GM12872 (cell line): Measurements from ENCODE around the gene GNAZ.

Experiments
- TF ChIP-seq, protein P1 (sequence below): IDR thresholded peaks from 3 replicates; pipeline ENCODE4 v1.5.1; 2011; ENCODE audit warnings: low read depth, mild to moderate bottlenecking, low read length, moderate library complexity; ENCODE audit not compliant: insufficient read depth

Gene GNAZ

DNA sequence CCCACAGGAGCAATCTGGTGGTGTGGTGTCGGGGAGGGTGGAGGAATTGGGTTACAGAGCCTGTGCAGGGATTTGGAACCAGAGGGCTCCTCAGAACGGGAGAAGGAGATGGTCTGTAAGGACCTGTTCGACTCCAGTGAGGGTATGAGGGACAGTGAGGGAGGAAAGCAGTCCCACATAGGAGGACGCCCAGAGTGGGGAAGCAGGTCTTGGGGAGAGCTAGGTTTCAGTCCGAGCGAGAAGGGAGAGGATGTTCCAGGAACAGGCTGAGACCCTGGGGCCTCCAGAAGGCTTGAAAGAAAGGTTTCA is 32.0 kb upstream of the GNAZ start:
- TF ChIP-seq, protein P1, sequence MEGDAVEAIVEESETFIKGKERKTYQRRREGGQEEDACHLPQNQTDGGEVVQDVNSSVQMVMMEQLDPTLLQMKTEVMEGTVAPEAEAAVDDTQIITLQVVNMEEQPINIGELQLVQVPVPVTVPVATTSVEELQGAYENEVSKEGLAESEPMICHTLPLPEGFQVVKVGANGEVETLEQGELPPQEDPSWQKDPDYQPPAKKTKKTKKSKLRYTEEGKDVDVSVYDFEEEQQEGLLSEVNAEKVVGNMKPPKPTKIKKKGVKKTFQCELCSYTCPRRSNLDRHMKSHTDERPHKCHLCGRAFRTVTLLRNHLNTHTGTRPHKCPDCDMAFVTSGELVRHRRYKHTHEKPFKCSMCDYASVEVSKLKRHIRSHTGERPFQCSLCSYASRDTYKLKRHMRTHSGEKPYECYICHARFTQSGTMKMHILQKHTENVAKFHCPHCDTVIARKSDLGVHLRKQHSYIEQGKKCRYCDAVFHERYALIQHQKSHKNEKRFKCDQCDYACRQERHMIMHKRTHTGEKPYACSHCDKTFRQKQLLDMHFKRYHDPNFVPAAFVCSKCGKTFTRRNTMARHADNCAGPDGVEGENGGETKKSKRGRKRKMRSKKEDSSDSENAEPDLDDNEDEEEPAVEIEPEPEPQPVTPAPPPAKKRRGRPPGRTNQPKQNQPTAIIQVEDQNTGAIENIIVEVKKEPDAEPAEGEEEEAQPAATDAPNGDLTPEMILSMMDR = no peak

DNA sequence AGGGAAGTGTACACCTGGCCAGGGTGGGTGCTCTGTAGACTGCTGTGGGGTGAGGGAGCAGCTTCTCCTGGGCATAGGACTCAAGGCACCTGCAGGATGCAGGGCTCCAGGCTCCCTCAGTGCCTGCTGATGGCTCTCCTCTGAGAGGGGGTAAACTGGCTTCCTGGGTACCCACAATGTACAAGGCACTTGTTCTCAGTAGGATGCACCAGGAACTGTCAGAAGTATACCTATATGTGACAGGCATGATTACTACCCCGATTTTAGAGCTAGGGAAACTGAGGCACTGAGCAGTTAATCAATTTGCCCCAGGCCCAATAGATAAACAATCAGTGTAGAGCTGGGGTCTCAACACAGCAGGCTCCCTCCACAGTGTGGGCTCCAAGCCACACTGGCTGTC is 31.4 kb upstream of the GNAZ start:
- TF ChIP-seq, protein P1 = no peak

DNA sequence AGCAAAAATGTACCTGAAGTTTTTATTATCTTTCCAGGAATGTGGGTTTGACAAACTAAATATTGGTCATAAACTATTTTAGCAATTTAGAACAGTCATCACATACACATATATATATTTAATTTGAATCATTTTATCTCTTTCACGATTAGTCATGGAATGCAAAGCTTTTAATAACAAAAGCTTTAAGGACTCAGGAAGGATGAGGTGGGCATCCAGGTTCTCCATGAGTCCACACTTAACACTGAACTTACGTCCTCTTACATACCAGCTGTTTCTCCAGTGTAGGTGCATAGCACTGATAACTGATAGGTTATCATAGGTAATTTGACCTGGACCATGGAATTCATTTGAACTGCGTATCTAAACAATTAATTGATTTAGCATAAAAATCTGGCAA is 28.1 kb upstream of the GNAZ start:
- TF ChIP-seq, protein P1 = no peak

DNA sequence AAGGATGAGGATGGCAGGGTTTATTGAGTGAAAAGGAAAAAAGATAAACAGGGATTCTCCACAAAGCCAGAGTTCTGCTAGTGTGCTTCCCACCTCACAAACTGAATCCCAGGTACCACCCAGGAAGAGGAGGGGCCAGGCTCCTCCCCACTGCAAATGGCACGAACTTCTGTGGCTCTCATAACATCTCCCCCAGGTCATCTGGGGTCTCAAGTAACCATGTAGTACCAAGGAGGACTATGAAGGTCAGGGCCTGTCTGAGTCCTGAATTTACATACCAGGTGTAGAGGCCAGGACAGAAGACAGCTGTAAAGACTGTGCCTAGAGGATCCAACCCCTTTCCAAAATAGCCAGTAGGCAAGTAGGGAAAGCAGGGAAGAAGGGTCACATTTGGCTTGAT is 25.7 kb upstream of the GNAZ start:
- TF ChIP-seq, protein P1 = no peak

DNA sequence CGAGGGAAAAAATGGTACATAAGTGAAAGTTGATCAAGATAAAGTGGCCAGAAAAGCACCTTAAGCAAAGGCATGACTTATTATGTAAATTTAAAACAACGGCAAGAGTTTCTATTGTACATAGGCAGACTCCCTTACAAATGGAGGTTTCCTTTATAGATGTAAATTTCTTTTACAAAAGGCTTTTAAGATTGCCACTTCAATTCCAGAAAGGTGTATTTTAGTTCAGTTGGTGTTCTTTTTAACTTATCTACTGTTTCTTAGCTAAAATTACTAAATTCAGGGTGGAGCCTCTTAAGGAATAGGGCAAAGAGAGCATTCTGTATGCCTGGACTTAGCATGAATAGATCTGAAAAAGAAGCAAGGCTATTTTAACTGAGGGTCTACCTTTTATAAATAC is 24.9 kb upstream of the GNAZ start:
- TF ChIP-seq, protein P1 = no peak

DNA sequence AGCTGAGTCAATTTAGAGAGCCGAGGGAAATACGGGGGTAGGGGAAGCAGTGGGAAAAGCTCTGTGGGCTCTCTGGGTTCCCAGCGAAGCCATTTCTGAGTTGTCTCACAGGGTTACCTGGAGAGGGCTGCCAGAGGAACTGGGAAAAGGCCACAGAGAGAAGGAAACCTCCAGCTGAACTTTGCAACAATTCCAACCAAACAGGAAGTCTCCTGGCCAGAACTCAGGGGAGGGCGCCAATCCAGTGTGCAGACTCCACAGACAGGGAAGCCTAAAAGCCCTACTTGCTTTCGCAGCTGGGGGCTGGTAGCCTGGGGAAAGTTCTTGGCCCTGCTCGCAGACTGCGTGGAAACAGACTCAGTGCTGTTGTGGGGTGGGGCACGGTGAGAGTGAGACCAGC is 23.1 kb upstream of the GNAZ start:
- TF ChIP-seq, protein P1 = no peak

DNA sequence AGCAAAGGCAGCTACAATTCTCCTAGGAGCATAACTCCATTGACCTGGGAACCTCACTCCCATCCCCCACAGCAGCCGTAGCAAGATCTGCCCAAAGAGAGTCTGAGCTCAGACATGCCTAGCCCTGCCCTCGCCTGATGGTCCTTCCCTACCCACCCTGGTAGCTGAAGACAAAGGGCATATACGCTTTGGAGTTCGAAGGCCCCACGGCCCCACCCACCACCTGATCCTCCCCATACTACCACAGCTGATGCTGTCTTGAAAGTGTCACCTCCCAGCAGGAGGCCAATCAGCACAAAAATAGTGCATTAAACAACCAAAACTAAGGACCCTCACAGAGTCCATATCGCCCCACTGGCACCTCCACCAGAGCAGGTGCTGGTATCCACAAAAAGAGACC is 22.6 kb upstream of the GNAZ start:
- TF ChIP-seq, protein P1 = no peak
